ENCODE results near the gene SLC35B1. TPM values are rescaled to one million over a fixed set of nuclear protein-coding genes. Genes with fewer than 3 reads are reported as not detected.
"Not testable (repeated sequence)": the region's sequence is repeated elsewhere in the genome, so short reads cannot be mapped to it uniquely, and the experiment has no call there.

SLC35B1 gene
- total RNA-seq, 1 donor from 2014 or later, result 82.5 TPM

- intact Hi-C loops (cut with micrococcal nuclease), result loop anchor here (1.0 to 2.0 kb wide), 7 partner anchors 10 to 546 kb away; partner anchors contain the start of genes FAM117A, KAT7, SPOP and ZNF652
Measured at GRCh38 chr17:49738456-49739163, 30.8 kb upstream of the SLC35B1 start.

GRCh38 chr17:49734515-49735490, 27.0 kb upstream of the SLC35B1 start:
- intact Hi-C loops (cut with micrococcal nuclease), result no loop called here

- intact Hi-C loops (cut with micrococcal nuclease), result no loop called here
Measured at GRCh38 chr17:49731435-49731831, 23.7 kb upstream of the SLC35B1 start.

DNA sequence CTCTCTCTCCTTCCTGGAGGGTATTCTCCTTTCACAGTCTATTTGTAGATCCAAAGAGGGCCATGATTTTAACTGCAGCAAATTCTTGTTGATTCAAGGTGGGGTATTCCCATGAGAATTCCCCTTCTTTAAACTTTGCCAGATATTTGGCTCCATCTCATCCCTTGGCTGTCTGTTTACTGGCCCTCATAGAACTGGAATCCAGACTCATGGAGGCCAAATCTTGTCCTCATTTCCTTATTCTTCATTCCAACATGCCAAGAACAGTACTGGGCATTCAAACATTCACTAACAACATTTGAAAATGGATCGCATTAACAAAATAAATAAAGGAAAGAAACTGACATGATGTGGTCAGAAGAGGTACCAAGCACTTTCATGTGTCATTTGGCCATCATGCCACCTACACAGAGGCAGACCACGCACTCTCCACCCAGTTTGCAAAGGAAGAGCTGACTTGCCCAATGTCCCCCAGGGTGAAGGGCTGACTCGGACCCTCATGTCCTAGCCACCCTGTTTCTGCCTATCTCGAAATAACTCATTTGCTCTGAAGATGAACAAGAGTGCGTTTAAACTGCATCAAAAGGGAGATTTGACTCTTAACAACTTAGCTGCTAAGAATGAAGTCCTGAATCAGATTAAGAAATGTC, 23.1 kb upstream of the SLC35B1 start:
- intact Hi-C loops (cut with micrococcal nuclease), result no loop called here

DNA sequence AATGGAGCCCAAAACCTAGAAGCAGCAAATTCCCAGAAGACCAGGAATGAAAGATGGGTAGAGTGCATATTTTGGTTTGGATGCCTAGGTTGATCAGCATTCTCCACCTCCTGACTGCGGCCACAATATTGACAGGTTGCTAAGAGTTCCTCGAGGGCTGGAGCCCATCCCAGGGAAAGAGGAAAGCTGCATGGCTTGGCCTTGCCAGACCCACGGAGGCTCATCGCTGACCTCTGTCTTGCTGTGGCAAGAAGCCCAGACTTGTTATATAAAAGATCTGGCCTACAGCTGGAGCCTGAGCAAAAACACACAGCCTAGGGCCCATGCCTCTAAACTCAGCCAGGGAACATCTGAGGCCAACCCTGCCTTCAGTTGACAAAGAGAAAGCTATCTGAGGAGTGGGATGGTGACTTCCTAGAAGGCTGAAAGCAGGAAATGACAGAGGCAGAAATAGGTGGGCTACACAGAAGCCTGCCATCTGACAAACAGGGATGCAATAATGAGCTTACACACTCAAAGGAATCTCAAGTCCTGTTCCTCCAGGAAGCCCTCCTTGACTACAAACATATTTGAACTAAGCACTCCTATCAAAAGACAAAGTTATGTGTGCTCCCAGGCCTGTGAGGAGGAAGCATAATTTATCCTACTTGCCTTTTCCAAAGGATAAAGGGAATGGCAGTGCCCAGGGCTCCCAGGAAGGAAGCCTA, 22.5 kb upstream of the SLC35B1 start:
- intact Hi-C loops (cut with micrococcal nuclease), result no loop called here

DNA sequence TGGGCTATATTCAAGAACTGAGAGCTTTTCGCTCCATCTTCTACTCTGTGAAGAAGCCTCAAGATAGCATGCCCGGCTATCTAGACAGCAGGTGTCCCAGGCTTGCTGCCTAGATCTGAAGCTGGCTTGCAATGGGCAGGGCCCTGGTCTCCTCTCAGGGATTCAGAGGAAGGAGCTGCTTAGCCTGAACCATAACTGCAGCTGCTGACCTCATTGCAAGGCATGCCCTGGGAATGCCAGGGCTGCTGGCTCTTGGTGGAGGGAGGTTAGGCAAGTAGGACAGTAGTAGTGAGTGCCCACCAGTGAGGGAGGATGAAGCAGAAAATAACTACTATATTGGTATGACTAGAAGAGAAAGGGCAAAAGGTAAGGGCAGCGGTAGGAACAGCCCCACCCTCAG, 21.3 kb upstream of the SLC35B1 start:
- intact Hi-C loops (cut with micrococcal nuclease), result no loop called here

DNA sequence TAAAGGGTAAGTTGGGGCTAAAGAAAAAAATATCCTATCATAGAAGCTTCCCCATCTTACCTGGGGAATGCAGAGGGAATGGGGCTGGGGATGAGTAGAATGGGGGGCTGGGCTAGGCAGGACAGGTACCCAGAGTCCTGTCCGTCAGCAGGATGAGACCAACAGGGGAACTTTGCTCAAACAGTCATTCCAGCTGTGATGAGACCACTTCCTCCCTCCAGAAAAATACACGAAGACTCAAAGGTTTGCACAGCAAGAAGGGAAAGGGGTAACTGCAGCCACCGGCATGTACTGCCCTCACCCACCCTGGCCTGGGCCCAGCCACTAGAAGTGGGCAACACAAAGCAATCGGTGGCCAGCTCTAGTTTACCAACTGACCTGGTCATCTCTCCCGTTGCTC, 20.7 kb upstream of the SLC35B1 start:
- intact Hi-C loops (cut with micrococcal nuclease), result no loop called here

- intact Hi-C loops (cut with micrococcal nuclease), result no loop called here
Measured at GRCh38 chr17:49727380-49727779, 19.6 kb upstream of the SLC35B1 start.

GRCh38 chr17:49725452-49726130, 17.8 kb upstream of the SLC35B1 start:
- intact Hi-C loops (cut with micrococcal nuclease), result no loop called here

GRCh38 chr17:49724552-49724951, 16.8 kb upstream of the SLC35B1 start:
- intact Hi-C loops (cut with micrococcal nuclease), result not testable (repeated sequence)

DNA sequence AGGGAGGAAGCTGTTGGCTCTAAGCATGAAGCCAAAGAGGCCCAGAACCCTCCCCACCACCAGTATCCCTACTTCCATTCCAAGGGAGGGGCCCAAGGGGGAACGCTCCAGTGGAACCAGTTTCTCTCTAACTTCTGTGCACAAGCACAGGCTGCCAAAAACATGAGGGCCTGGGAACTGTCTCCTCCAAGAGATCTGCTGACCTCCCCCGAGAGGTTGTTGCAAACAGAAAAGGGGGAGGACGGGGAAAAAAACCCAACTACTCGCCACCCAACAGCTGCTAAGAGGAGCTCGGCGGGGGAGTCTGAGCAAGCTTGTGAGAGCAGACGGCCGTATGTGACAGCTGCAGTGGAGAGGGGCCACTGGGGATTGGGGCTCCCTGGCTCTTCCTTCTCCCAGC, 15.7 kb upstream of the SLC35B1 start:
- intact Hi-C loops (cut with micrococcal nuclease), result no loop called here

GRCh38 chr17:49722066-49722465, 14.3 kb upstream of the SLC35B1 start:
- intact Hi-C loops (cut with micrococcal nuclease), result no loop called here

GRCh38 chr17:49717371-49717861, 9.7 kb upstream of the SLC35B1 start:
- intact Hi-C loops (cut with micrococcal nuclease), result loop anchor here (1.0 kb wide), 1 partner anchor 9 kb away; no protein-coding TSS in a partner anchor

GRCh38 chr17:49716668-49717364, 9.1 kb upstream of the SLC35B1 start:
- intact Hi-C loops (cut with micrococcal nuclease), result loop anchor here (1.0 kb wide), 1 partner anchor 9 kb away; no protein-coding TSS in a partner anchor

GRCh38 chr17:49715717-49716279, 8.0 kb upstream of the SLC35B1 start:
- intact Hi-C loops (cut with micrococcal nuclease), result no loop called here

DNA sequence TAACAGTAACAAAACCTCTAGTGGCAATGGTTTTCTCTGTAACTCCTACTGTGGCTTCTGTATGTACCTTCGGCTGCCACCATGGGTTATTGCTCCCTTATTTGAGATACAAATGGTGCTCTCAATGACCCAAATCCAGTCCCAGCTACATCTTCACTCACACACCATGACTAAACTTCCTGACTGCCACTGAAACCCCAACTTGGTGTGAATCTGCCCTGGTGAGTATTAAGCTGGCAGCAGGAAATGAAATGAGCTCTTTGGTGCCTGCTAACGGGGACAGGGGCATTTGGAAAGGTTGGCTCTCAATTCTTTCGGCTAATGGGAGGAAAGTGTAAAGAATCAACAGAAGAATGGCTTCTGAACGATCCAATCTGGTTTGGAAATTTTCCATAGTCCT, 7.5 kb upstream of the SLC35B1 start:
- intact Hi-C loops (cut with micrococcal nuclease), result no loop called here

DNA sequence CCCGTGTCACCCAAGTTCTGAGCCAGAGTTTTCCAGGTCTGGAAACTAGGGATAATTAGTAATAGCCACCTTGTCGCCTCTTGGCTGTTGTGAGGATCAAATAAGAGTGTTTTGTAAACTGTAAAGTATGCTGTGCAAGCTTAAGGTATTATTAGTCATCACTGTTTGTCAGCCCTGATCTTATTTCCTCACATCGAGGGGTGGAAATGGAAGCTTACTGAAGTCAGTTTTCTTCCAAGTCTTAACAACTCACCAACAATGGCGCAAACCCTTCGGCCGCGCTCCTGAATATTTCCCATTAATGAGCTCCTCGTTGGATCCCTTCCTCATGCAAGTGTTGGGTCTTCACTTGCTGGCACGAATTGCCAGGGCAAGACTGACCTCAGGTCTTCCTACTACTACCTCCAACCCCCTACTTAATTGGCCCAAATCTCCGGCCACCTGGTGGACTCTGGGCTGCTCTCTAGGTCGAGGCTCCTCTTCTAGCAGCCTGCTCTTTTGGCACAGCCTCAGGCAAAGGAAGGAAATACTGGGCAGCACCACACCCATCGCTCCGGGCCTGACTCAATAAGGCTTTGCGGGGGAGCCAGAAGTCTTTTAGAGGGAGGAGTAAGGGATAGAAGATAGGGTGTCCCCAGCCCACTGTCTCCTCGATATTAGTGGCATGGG, 885 bp upstream of the SLC35B1 start:
- intact Hi-C loops (cut with micrococcal nuclease), result loop anchor here (1.0 kb wide), 12 partner anchors 9 to 516 kb away; partner anchors contain the start of genes FAM117A, KAT7, PDK2 and PHB1

GRCh38 chr17:49707246-49707607, 537 bp downstream of the SLC35B1 start:
- intact Hi-C loops (cut with micrococcal nuclease), result no loop called here

DNA sequence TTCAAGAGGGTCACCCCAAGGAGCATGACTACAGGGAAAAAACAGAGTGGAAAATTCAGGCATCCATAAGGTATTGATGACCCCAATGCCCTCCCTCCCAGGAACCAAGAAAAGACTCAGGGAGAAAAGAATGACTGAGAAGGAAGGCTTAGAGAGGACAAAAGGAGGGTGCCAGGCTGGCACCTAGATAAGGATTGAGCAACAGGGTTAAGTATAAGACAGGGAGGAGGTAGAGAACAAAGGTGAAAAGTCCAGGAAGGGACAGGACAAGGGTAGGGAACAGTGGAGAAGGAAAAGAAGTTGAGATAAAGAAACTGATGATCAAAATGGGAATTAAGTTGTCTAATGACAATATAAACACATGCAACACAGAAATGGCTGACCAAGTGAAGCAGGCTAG, 2.5 kb downstream of the SLC35B1 start:
- intact Hi-C loops (cut with micrococcal nuclease), result no loop called here

Data from T-helper 1 cell treated with Interleukin-12 subunit alpha and Interleukin-12 subunit beta and Interleukin-4 antibody, amounts not matched to agents 30 ng/mL and 1 ng/mL, for 36 hours (primary cell).